A673 (cell line): ENCODE measurements around the gene AGER. TPM values are rescaled to one million over a fixed set of nuclear protein-coding genes. Genes with fewer than 3 reads are reported as not detected.

Experiments used
- BruUV-seq: library from RNA; stranded (reverse); fragments of 400-500 nt; replicated peaks from 2 replicates; lab custom pipeline; 2021; lab: Mats Ljungman, UMichigan
- CTCF ChIA-PET: fragments of 300-600 bp; sonication (Branson Sonifier 250); formaldehyde crosslinking; loops from one replicate; lab custom pipeline; 2022; ENCODE audit warnings: antibody characterized with exemption; lab: Charles Lee
- POLR2A ChIA-PET: fragments of 300-600 bp; sonication (Branson Sonifier 250); formaldehyde crosslinking; loops from one replicate; lab custom pipeline; 2022; ENCODE audit warnings: antibody characterized with exemption; ENCODE audit not compliant: low non-redundant PET; lab: Charles Lee
- DNase-seq: peaks from one replicate; pipeline ENCODE4 v3.0.0-alpha.2; 2015; ENCODE audit warnings: low spot score
- H3K27ac ChIP-seq: fragments of 200-600 bp; sonication (generic); 2 replicates; pipeline ENCODE4 v1.5.1; 2016; ENCODE audit warnings: mixed run types, low read depth, mild to moderate bottlenecking, mixed read lengths, antibody characterized with exemption, low read length; ENCODE audit not compliant: poor library complexity, severe bottlenecking
- H3K27me3 ChIP-seq: fragments of 200-600 bp; sonication (generic); replicated peaks from 2 replicates; pipeline ENCODE4 v1.6.1; 2017; ENCODE audit warnings: mixed run types, low read depth, mild to moderate bottlenecking, mixed read lengths, antibody characterized with exemption, low read length; ENCODE audit not compliant: insufficient read depth, poor library complexity
- H3K36me3 ChIP-seq: fragments of 200-600 bp; sonication (generic); 2 replicates; pipeline ENCODE4 v1.6.1; 2016; ENCODE audit warnings: mixed run types, mild to moderate bottlenecking, mixed read lengths, antibody characterized with exemption, low read length; ENCODE audit not compliant: insufficient read depth, poor library complexity, severe bottlenecking
- H3K4me1 ChIP-seq: fragments of 200-600 bp; sonication (generic); 2 replicates; pipeline ENCODE4 v1.6.1; 2017; ENCODE audit warnings: mixed run types, mild to moderate bottlenecking, mixed read lengths, antibody characterized with exemption, low read length; ENCODE audit not compliant: insufficient read depth, poor library complexity, severe bottlenecking
- H3K4me3 ChIP-seq: fragments of 200-600 bp; sonication (generic); 2 replicates; pipeline ENCODE4 v1.5.1; 2016; ENCODE audit warnings: low read depth, mixed run types, mild to moderate bottlenecking, mixed read lengths, low read length; ENCODE audit not compliant: poor library complexity, severe bottlenecking
- H3K9me3 ChIP-seq: fragments of 200-600 bp; sonication (generic); 2 replicates; pipeline ENCODE4 v1.6.1; 2016; ENCODE audit warnings: mixed run types, low read depth, mild to moderate bottlenecking, mixed read lengths, antibody characterized with exemption, low read length; ENCODE audit not compliant: poor library complexity, severe bottlenecking
- EZH2 ChIP-seq: fragments of 200-600 bp; sonication (generic); IDR thresholded peaks from 2 replicates; pipeline ENCODE4 v1.6.1; 2017; ENCODE audit warnings: borderline replicate concordance, low read depth, mild to moderate bottlenecking, mixed read lengths, antibody characterized with exemption, low read length; ENCODE audit not compliant: poor library complexity, severe bottlenecking
- intact Hi-C: fragments of 100-400 bp; cut with micrococcal nuclease; formaldehyde crosslinking; loops from one replicate; pipeline ENCODE4 v1.10.0; 2022; ENCODE audit not compliant: unreplicated experiment
- total RNA-seq: library from RNA; stranded (reverse); gene quantifications from 2 replicates; pipeline ENCODE4 v1.2.3, GENCODE V29; 2021
- TF ChIP-seq, protein P1 (sequence below): fragments of 300-800, 200-600 bp; sonication (generic); conservative IDR thresholded peaks from 2 replicates; pipeline ENCODE4 v1.5.1; 2017; ENCODE audit warnings: low read depth, mild to moderate bottlenecking, antibody characterized with exemption, low read length, moderate library complexity, mixed read lengths

Gene AGER
- total RNA-seq, 1 experiment from 2014 or later, result 13.3 TPM

DNA sequence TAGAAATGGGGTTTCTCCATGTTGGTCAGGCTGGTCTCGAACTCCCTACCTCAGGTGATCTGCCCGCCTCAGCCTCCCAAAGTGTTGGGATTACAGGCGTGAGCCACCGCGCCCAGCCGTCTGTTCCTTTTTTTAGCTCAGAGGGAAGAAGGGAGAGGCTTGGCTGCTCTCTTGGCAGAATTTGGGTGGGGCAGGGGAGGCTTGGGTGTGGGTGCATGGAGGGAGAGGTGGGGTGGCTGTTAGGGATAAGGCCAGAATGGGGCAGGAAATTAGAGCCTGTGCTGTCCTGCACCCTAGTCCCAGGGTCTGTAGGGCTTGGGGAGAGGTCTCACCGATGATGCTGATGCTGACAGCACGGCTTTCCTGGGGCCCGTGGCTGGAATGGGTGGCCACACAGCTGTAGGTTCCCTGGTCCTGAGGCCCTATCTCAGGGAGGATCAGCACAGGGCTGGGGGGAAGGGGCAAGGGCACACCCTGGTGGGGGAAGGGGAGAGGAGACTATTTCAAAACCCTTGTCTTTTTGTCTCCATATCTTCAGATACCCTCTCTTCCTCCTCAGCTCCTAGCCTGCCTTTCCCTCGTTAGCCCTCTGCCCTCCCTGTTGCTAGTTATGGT is 2.0 kb downstream of the AGER start:
- H3K36me3 ChIP-seq, result peaks cover 35% of the 10 kb centered on the region
- intact Hi-C loops, result no loop called here
- H3K27me3 ChIP-seq, result no peaks in the 10 kb centered on the region
- no peak overlapping the region for H3K4me3 ChIP-seq
- ChIA-PET POLR2A (no interaction called here), CTCF (no interaction called here)
- no peaks in the 10 kb centered on the region for H3K9me3 ChIP-seq
- no peak overlapping the region for H3K27ac ChIP-seq
- no peak for DNase-seq
- no peak for TF ChIP-seq EZH2
- TF ChIP-seq, protein P1, sequence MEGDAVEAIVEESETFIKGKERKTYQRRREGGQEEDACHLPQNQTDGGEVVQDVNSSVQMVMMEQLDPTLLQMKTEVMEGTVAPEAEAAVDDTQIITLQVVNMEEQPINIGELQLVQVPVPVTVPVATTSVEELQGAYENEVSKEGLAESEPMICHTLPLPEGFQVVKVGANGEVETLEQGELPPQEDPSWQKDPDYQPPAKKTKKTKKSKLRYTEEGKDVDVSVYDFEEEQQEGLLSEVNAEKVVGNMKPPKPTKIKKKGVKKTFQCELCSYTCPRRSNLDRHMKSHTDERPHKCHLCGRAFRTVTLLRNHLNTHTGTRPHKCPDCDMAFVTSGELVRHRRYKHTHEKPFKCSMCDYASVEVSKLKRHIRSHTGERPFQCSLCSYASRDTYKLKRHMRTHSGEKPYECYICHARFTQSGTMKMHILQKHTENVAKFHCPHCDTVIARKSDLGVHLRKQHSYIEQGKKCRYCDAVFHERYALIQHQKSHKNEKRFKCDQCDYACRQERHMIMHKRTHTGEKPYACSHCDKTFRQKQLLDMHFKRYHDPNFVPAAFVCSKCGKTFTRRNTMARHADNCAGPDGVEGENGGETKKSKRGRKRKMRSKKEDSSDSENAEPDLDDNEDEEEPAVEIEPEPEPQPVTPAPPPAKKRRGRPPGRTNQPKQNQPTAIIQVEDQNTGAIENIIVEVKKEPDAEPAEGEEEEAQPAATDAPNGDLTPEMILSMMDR, result no peak
- no TSS peak for BruUV-seq
- peaks cover 10% of the 10 kb centered on the region for H3K4me1 ChIP-seq

DNA sequence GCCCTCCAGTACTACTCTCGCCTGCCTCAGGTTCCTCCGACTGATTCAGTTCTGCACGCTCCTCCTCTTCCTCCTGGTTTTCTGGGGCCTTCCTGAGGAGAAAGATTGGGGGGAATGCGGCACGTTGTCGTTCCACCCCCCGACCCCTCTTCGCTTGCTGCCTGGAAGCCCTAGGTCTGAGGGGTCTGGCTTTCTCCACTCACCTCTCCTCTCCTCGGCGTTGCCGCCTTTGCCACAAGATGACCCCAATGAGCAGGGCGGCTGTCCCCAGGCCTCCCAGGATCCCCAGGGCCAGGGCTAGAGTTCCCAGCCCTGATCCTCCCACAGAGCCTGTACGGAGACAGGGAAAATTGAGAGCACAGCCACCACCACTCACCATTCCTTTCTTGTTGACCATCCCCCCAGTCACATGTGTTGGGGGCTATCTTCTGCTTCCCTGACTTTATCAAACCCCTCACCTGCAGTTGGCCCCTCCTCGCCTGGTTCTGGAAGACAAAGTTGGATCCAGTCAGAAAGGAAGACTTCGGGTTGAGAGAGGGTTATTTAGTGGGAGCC is 2.8 kb downstream of the AGER start:
- Histone ChIP-seq H3K27me3 (no peaks in the 10 kb centered on the region), H3K9me3 (no peaks in the 10 kb centered on the region), H3K4me1 (peaks cover 18% of the 10 kb centered on the region), H3K36me3 (peaks cover 27% of the 10 kb centered on the region), H3K27ac (no peak overlapping the region), H3K4me3 (no peak overlapping the region)
- no peak for TF ChIP-seq EZH2
- TF ChIP-seq, protein P1, result no peak
- ChIA-PET CTCF (no interaction called here), POLR2A (no interaction called here)
- BruUV-seq, result no TSS peak
- DNase-seq, result no peak
- intact Hi-C loops, result no loop called here

DNA sequence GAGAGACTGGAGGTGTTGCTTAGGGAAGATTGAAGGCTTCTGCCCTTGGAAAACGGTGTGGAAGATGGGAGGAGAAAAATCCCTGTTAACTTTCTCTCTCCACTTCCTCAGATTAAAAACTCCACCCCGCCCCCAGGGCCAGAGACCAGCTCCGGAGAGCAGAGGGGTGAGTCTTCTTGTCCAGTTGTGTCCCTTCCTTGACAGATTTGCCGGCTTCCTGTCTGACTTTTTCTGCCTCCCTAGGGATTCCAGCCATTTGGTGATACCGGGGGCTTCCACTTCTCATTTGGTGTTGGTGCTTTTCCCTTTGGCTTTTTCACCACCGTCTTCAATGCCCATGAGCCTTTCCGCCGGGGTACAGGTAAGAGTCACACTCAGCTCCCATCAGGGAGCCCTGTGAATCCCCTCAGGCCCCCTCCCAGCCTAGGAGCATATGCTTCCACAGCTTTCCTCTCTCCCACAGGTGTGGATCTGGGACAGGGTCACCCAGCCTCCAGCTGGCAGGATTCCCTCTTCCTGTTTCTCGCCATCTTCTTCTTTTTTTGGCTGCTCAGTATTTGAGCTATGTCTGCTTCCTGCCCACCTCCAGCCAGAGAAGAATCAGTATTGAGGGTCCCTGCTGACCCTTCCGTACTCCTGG is 4.2 kb downstream of the AGER start:
- no peak for TF ChIP-seq EZH2
- TF ChIP-seq, protein P1, result no peak
- no peaks in the 10 kb centered on the region for H3K9me3 ChIP-seq
- intact Hi-C loops, result no loop called here
- peaks cover 23% of the 10 kb centered on the region for H3K4me1 ChIP-seq
- ChIA-PET POLR2A (no interaction called here), CTCF (no interaction called here)
- no TSS peak for BruUV-seq
- no peak for DNase-seq
- peaks cover 26% of the 10 kb centered on the region for H3K36me3 ChIP-seq
- no peaks in the 10 kb centered on the region for H3K27me3 ChIP-seq
- H3K4me3 ChIP-seq, result peak overlapping the region; percentile 97
- no peak overlapping the region for H3K27ac ChIP-seq
